K562 (cell line): ENCODE results near the gene AOC3. TPM values are rescaled to one million over a fixed set of nuclear protein-coding genes. Genes with fewer than 3 reads are reported as not detected.

Experiments
- ATAC-seq: fragments of 200-7000 bp; cut with Tn5 transposase; 3 replicates; pipeline ENCODE4 v1.9.1; 2020; ENCODE audit warnings: moderate library complexity
- BruUV-seq: library from RNA; stranded (reverse); fragments of 400-500 nt; replicated peaks from 2 replicates; lab custom pipeline; 2021; lab: Mats Ljungman, UMichigan
- CTCF ChIA-PET: fragments of 300-600 bp; formaldehyde crosslinking; extraction: SDS; loops from one replicate; lab custom pipeline; 2021; ENCODE audit warnings: low intra/inter-chr PET ratio; lab: Yijun Ruan, JAX
- POLR2A ChIA-PET: fragments of 300-600, 350-650 bp; sonication (Branson Sonifier 250); formaldehyde crosslinking; extraction: SDS; loops from one replicate; lab custom pipeline; 2021; ENCODE audit warnings: antibody characterized with exemption, inconsistent platforms; lab: Yijun Ruan, JAX
- DNase-seq, 4 experiments: peaks; one replicate each; pipeline versions ENCODE4 v3.0.0 to v3.0.0-alpha.2; 2011 to 2018; ENCODE audit warnings: low spot score in 3 of 4, mixed read lengths in 3 of 4; ENCODE audit errors: extremely low read depth in 1 of 4
- FAIRE-seq: peaks from 2 replicates; lab custom pipeline; 2011; peaks lifted over from hg19 to GRCh38; lab: Jason Lieb, UNC
- H2AFZ ChIP-seq: 2 replicates; pipeline ENCODE4 v1.6.0; 2011; ENCODE audit warnings: low read depth, low read length, control low read depth, inconsistent platforms
- H3K27ac ChIP-seq: fragments of 200-600 bp; 3 replicates; pipeline ENCODE4 v1.8.0; 2011; ENCODE audit warnings: low read depth, mild to moderate bottlenecking, control low read depth, inconsistent platforms, low read length, moderate library complexity, mixed read lengths; ENCODE audit errors: extremely low read depth
- H3K27me3 ChIP-seq, 2 experiments: fragments of 300-600 bp in 1 of 2; 2 replicates in 1 of 2; 3 replicates in 1 of 2; pipeline versions ENCODE4 v1.6.0 to v1.8.0; 2011; ENCODE audit warnings: inconsistent platforms in 2 of 2, low read length in 2 of 2, mild to moderate bottlenecking in 1 of 2, mixed read lengths in 1 of 2, moderate library complexity in 1 of 2; ENCODE audit not compliant: control insufficient read depth in 2 of 2, insufficient read depth in 2 of 2
- H3K36me3 ChIP-seq: fragments of 300-600 bp; 3 replicates; pipeline ENCODE4 v1.8.0; 2011; ENCODE audit warnings: mild to moderate bottlenecking, low read length, inconsistent platforms; ENCODE audit not compliant: control insufficient read depth, insufficient read depth
- H3K4me1 ChIP-seq, 2 experiments: fragments of 200-600 bp in 1 of 2; replicated peaks in 1 of 2; 2 replicates in 1 of 2; 3 replicates in 1 of 2; pipeline versions ENCODE4 v1.5.1 to v1.8.0; 2011; ENCODE audit warnings: inconsistent platforms in 2 of 2, low read length in 2 of 2, mild to moderate bottlenecking in 1 of 2, mixed read lengths in 1 of 2, moderate library complexity in 1 of 2; ENCODE audit not compliant: control insufficient read depth in 2 of 2, insufficient read depth in 2 of 2
- H3K4me2 ChIP-seq: 2 replicates; pipeline ENCODE4 v1.6.1; 2011; ENCODE audit warnings: low read length, control low read depth, inconsistent platforms, mixed read lengths; ENCODE audit not compliant: insufficient read depth
- H3K4me3 ChIP-seq: fragments of 200-600 bp; sonication (generic), shearing (Covaris generic); 2 replicates; pipeline ENCODE4 v1.5.1; 2016; ENCODE audit warnings: control low read depth, inconsistent platforms
- H3K79me2 ChIP-seq: fragments of 200-600 bp; 3 replicates; pipeline ENCODE4 v1.8.0; 2011; ENCODE audit warnings: low read length, inconsistent platforms; ENCODE audit not compliant: control insufficient read depth, insufficient read depth
- H3K9ac ChIP-seq, 2 experiments: 2 replicates each; pipeline versions ENCODE4 v1.6.0 to v1.6.1; 2011; ENCODE audit warnings: low read depth in 2 of 2, low read length in 2 of 2, control low read depth in 1 of 2, inconsistent platforms in 1 of 2, mild to moderate bottlenecking in 1 of 2, mixed read lengths in 1 of 2; ENCODE audit not compliant: insufficient read depth in 1 of 2
- H3K9me1 ChIP-seq: one replicate; pipeline ENCODE4 v1.6.0; 2011; ENCODE audit warnings: inconsistent platforms, mild to moderate bottlenecking, low read length, moderate library complexity; ENCODE audit not compliant: control insufficient read depth, insufficient read depth
- H3K9me3 ChIP-seq: replicated peaks from 2 replicates; pipeline ENCODE4 v1.5.1; 2011; ENCODE audit warnings: low read depth, low read length, inconsistent platforms; ENCODE audit not compliant: control insufficient read depth, insufficient read depth
- H4K20me1 ChIP-seq: replicated peaks from 2 replicates; pipeline ENCODE4 v1.6.1; 2011; ENCODE audit warnings: low read length, inconsistent platforms, mixed read lengths; ENCODE audit not compliant: control insufficient read depth, insufficient read depth
- ATF1 ChIP-seq, 2 experiments: fragments of 450-650 bp in 1 of 2; IDR thresholded peaks; 2 replicates each; pipeline ENCODE4 v1.6.1; 2016; ENCODE audit warnings: missing compliant biosample characterization in 1 of 2, missing genetic modification characterization in 1 of 2
- ETS2 ChIP-seq: IDR thresholded peaks from 2 replicates; pipeline ENCODE4 v1.6.1; 2016; ENCODE audit warnings: borderline replicate concordance, missing genetic modification characterization, mild to moderate bottlenecking, moderate library complexity, missing compliant biosample characterization; ENCODE audit not compliant: poor library complexity, severe bottlenecking
- GTF2B ChIP-seq: IDR thresholded peaks from 2 replicates; pipeline ENCODE4 v1.6.1; 2011; ENCODE audit not compliant: insufficient read length; ENCODE audit errors: extremely low read depth
- HMBOX1 ChIP-seq: sonication (generic); IDR thresholded peaks from 2 replicates; pipeline ENCODE4 v1.6.1; 2016
- IRF1 ChIP-seq: sonication (generic); formaldehyde crosslinking; IDR thresholded peaks from 2 replicates; pipeline ENCODE4 v1.8.0; 2022; ENCODE audit warnings: missing genetic modification reagents, mild to moderate bottlenecking, borderline replicate concordance
- JUN ChIP-seq, 2 experiments: sonication (generic) in 1 of 2; formaldehyde crosslinking in 1 of 2; IDR thresholded peaks; 2 replicates each; pipeline versions ENCODE4 v1.6.1 to v1.8.0; 2012 to 2022; ENCODE audit warnings: borderline replicate concordance in 2 of 2, mild to moderate bottlenecking in 2 of 2, improper control_type of control experiment in 1 of 2, low read depth in 1 of 2, low read length in 1 of 2, missing genetic modification reagents in 1 of 2
- MAX ChIP-seq: sonication (generic); formaldehyde crosslinking; IDR thresholded peaks from 2 replicates; pipeline ENCODE4 v1.9.0; 2022; ENCODE audit warnings: mild to moderate bottlenecking, missing genetic modification reagents
- MEIS2 ChIP-seq: fragments of 450-650 bp; IDR thresholded peaks from 2 replicates; pipeline ENCODE4 v1.6.1; 2014; ENCODE audit warnings: mild to moderate bottlenecking; ENCODE audit not compliant: partially characterized antibody
- PCBP2 ChIP-seq: fragments of 200-400 bp; formaldehyde crosslinking; IDR thresholded peaks from 2 replicates; pipeline ENCODE4 v1.6.1; 2018; ENCODE audit warnings: low read length, low read depth, mild to moderate bottlenecking, moderate library complexity; ENCODE audit not compliant: poor library complexity, severe bottlenecking
- PHB2 ChIP-seq: fragments of 450-650 bp; IDR thresholded peaks from 2 replicates; pipeline ENCODE4 v1.6.1; 2017; ENCODE audit warnings: low read depth
- POLR2B ChIP-seq: fragments of 450-650 bp; IDR thresholded peaks from 2 replicates; pipeline ENCODE4 v1.6.1; 2018; ENCODE audit warnings: low read depth; ENCODE audit not compliant: partially characterized antibody
- ZNF436 ChIP-seq: fragments of 250-450, 450-650 bp; sonication (Bioruptor Pico); formaldehyde crosslinking; IDR thresholded peaks from 2 replicates; pipeline ENCODE4 v1.7.0; 2020; ENCODE audit warnings: mild to moderate bottlenecking
- WGBS: fragments of 100-300 bp; shearing (Covaris generic); methylation state at CpG from one replicate; pipeline ENCODE4 v1.1.6; 2016; ENCODE audit warnings: low coverage, mixed read lengths; ENCODE audit not compliant: insufficient coverage; ENCODE audit errors: missing lambda C conversion rate; 5-methylcytosine and 5-hydroxymethylcytosine counted together
- in situ Hi-C: fragments of 300-500 bp; cut with MboI; formaldehyde crosslinking; loops from 4 replicates; pipeline ENCODE4 v1.15.0; 2018; ENCODE audit warnings: inconsistent platforms, mixed read lengths
- intact Hi-C: fragments of 100-400 bp; cut with micrococcal nuclease; formaldehyde crosslinking; loops from 2 replicates; pipeline ENCODE4 v1.14.2; 2022
- polyA plus RNA-seq, 8 experiments: library from polyadenylated mRNA; depleted of rRNA in 4 of 8; stranded (reverse) in 5 of 8; unstranded in 3 of 8; fragments of >200 nt; fragmentation: Nextera tagmentation in 2 of 8; fragmentation: Illumina TruSeq in 1 of 8; extraction: Ambion mirVana in 2 of 8; extraction: Trizol in 1 of 8; gene quantifications; 2 replicates each; pipeline versions ENCODE4 v1.2.1 to v1.2.3, GENCODE V29; 2011 to 2014; ENCODE audit warnings: inconsistent platforms in 1 of 8, missing spikeins in 1 of 8
- total RNA-seq, 7 experiments: library from RNA; depleted of rRNA in 6 of 7; stranded (reverse); fragments of >200 nt in 6 of 7; fragmentation: Illumina TruSeq in 2 of 7; extraction: Trizol in 2 of 7; gene quantifications; 2 replicates each; pipeline versions ENCODE4 v1.2.1 to v1.2.3, GENCODE V29; 2011 to 2021; ENCODE audit warnings: low replicate concordance in 1 of 7

AOC3 gene
- total and polyA plus RNA-seq, 9 of the 15 experiments (the other 6 are each of a cell fraction or from before 2014, with no cell fraction given) = 0.09 to 0.42 (median 0.22) TPM; not detected in 3

- TF ChIP-seq PCBP2 (no peak), ETS2 (tag) (no peak), MAX (CRISPR knock-in tag) (no peak), POLR2B (no peak), IRF1 (no peak), PHB2 (no peak), GTF2B (no peak), ZNF436 (CRISPR knock-in tag) (no peak), ATF1 (CRISPR knock-in tag; IDR thresholded peaks at IDR 0.05) (no peak), ATF1 (tag; IDR thresholded peaks at IDR 0.05) (no peak), JUN (IDR thresholded peaks at IDR 0.05; ENCODE audit: borderline replicate concordance, low read depth, low read length) (no peak), JUN (CRISPR knock-in tag; IDR thresholded peaks at IDR 0.05; ENCODE audit: borderline replicate concordance) (no peak), MEIS2 (no peak), HMBOX1 (no peak)
- H3K4me2 ChIP-seq = no peak overlapping the region
- no peak overlapping the region for H2AFZ ChIP-seq
- H4K20me1 ChIP-seq = no peaks in the 10 kb centered on the region
- 0 out of 5 replicates have a peak, but pooled peaks cover 0 to 9% of the 10 kb centered on the region in 2 experiments for H3K27me3 ChIP-seq
- 50% methylated on average over 1 of the region's 1 CpG for WGBS
- FAIRE-seq = no peak
- no peak overlapping the region for H3K27ac ChIP-seq
- DNase-seq = no peak
- no TSS peak for BruUV-seq
- in situ Hi-C loops = no loop called here
- POLR2A ChIA-PET = interaction anchor here (0.6 kb wide), 1 partner anchor 12 kb away, joined by 3 read pairs; no protein-coding TSS in a partner anchor
- intact Hi-C loops = no loop called here
- H3K4me3 ChIP-seq = no peak overlapping the region
- H3K9me1 ChIP-seq = no peaks in the 10 kb centered on the region
- CTCF ChIA-PET = no interaction called here
- ATAC-seq = no peak
- no peaks in the 10 kb centered on the region for H3K36me3 ChIP-seq
- no peaks in the 10 kb centered on the region for H3K79me2 ChIP-seq
- H3K9me3 ChIP-seq = no peaks in the 10 kb centered on the region
- no peak overlapping the region for H3K9ac ChIP-seq
- peaks cover 0 to 3% of the 10 kb centered on the region in 2 experiments; a peak in 1 of 5 replicates for H3K4me1 ChIP-seq
Measured at GRCh38 chr17:42857389-42857788, 6.4 kb downstream of the AOC3 start.
